Gastroesophageal sphincter (tissue), 3 donors: Measurements from ENCODE around the gene MLLT6.

Source experiments
- EP300 ChIP-seq: sonication (generic); formaldehyde crosslinking; IDR thresholded peaks from one replicate; pipeline ENCODE4 v1.6.1; 2017; ENCODE audit warnings: antibody characterized with exemption, mild to moderate bottlenecking
- POLR2A ChIP-seq, 2 donors: fragments of 450-650 bp; IDR thresholded peaks; one replicate each; pipeline ENCODE4 v1.6.1; 2017; ENCODE audit warnings: antibody characterized with exemption in 2 of 2, mild to moderate bottlenecking in 2 of 2, moderate library complexity in 1 of 2
- POLR2AphosphoS5 ChIP-seq: sonication (generic); formaldehyde crosslinking; IDR thresholded peaks from one replicate; pipeline ENCODE4 v1.6.1; 2017; ENCODE audit warnings: antibody characterized with exemption
- TF ChIP-seq, protein P1 (sequence below), 4 experiments: fragments of 200-600 bp in 2 of 4; fragments of 450-650 bp in 2 of 4; sonication (generic) in 1 of 4; IDR thresholded peaks; one replicate each; pipeline ENCODE4 v1.5.1; 2017 to 2019; ENCODE audit warnings: antibody characterized with exemption in 4 of 4, mild to moderate bottlenecking in 2 of 4, moderate library complexity in 2 of 4

DNA sequence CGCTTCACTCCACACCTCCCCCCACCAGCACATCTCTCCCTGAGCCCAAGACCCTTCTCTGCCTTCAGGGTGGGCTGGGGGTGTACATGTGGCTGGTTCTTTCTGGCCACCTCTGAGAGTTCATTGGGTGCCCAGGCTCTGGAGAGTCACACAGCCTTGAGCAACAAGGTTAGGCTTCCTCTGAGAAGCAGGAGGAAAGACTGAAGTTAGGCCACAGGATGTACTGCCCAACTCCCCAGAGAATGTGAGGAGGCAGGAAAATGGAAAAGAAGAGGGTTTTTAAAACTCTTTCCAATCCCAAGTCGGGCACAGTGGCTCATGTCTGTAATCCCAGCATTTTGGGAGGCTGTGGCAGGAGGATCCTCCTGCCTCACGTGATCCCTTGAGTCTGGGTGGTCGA, 35.7 kb downstream of the MLLT6 start:
- TF ChIP-seq POLR2A (IDR thresholded peaks at IDR 0.05) (no peak), EP300 (no peak), POLR2AphosphoS5 (no peak)
- TF ChIP-seq, protein P1, sequence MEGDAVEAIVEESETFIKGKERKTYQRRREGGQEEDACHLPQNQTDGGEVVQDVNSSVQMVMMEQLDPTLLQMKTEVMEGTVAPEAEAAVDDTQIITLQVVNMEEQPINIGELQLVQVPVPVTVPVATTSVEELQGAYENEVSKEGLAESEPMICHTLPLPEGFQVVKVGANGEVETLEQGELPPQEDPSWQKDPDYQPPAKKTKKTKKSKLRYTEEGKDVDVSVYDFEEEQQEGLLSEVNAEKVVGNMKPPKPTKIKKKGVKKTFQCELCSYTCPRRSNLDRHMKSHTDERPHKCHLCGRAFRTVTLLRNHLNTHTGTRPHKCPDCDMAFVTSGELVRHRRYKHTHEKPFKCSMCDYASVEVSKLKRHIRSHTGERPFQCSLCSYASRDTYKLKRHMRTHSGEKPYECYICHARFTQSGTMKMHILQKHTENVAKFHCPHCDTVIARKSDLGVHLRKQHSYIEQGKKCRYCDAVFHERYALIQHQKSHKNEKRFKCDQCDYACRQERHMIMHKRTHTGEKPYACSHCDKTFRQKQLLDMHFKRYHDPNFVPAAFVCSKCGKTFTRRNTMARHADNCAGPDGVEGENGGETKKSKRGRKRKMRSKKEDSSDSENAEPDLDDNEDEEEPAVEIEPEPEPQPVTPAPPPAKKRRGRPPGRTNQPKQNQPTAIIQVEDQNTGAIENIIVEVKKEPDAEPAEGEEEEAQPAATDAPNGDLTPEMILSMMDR (IDR thresholded peaks at IDR 0.05): no peak
